ENCODE measurements around the gene SYAP1. TPM values are rescaled to one million over a fixed set of nuclear protein-coding genes. Genes with fewer than 3 reads are reported as not detected.
A peak's percentile ranks its signal among the peaks of the same experiment; 100 is the strongest.

Gene SYAP1
- 23.5 and 39.7 TPM in 2 replicates for total RNA-seq (ENCODE audit: low replicate concordance)

GRCh38 chrX:16719334-16720084 is at the start of gene SYAP1:
SYAP1 (plus strand) TSS chrX:16719612; CDS start chrX:16719725, 113 bp downstream.
- H3K4me2 ChIP-seq, result peak within 1 kb of the TSS; percentile 98
- peaks cover 27% of the 10 kb centered on the region for H3K4me1 Mint-ChIP-seq

GRCh38 chrX:16671005-16671404 is 48.4 kb upstream of the SYAP1 start:
- Histone ChIP-seq H3K79me2 (ENCODE audit: low read depth) (no peaks in the 10 kb centered on the region), H3K4me3 (no peak overlapping the region), H3F3A (ENCODE audit: low read depth) (peaks cover 15% of the 10 kb centered on the region), H4K20me1 (ENCODE audit: low read depth) (no peaks in the 10 kb centered on the region), H3K9ac (no peak overlapping the region), H2AFZ (replicated peaks) (no peak overlapping the region), H3K4me1 (no peaks in the 10 kb centered on the region), H3K27ac (no peak overlapping the region), H3K9me3 (ENCODE audit: low read depth) (no peaks in the 10 kb centered on the region), H3K4me2 (no peak overlapping the region), H3K36me3 (peaks cover 14% of the 10 kb centered on the region), H3K27me3 (no peaks in the 10 kb centered on the region)
- Mint-ChIP-seq H3K27ac (no peak overlapping the region), H3K27me3 (ENCODE audit: insufficient read depth, low read depth) (peaks cover 2% of the 10 kb centered on the region), H3K4me3 (no peak overlapping the region), H3K4me1 (peaks cover 11% of the 10 kb centered on the region), H3K36me3 (peaks cover 24% of the 10 kb centered on the region), H3K9me3 (no peaks in the 10 kb centered on the region)
- TF ChIP-seq EZH2 (IDR thresholded peaks at IDR 0.05) (no peak), CTCF (IDR thresholded peaks at IDR 0.05) (peak; percentile 68)
- peak; percentile 57 for DNase-seq (ENCODE audit: low spot score)

More at GRCh38 chrX:16719334-16720084, at the start of gene SYAP1:
- Mint-ChIP-seq H3K27ac (peak within 1 kb of the TSS; percentile 99), H3K36me3 (peaks cover 9% of the 10 kb centered on the region), H3K27me3 (ENCODE audit: insufficient read depth, low read depth) (peaks cover 12% of the 10 kb centered on the region), H3K9me3 (no peaks in the 10 kb centered on the region), H3K4me3 (peak within 1 kb of the TSS; percentile 97)
- DNase-seq (ENCODE audit: low spot score), result peak; percentile 100
- Histone ChIP-seq H3K4me3 (peak within 1 kb of the TSS; percentile 86), H3K27me3 (no peaks in the 10 kb centered on the region), H3K4me1 (peaks cover 16% of the 10 kb centered on the region), H3K27ac (peak within 1 kb of the TSS; percentile 98), H3K9ac (peak within 1 kb of the TSS; percentile 94), H3K79me2 (ENCODE audit: low read depth) (peaks cover 50% of the 10 kb centered on the region), H4K20me1 (ENCODE audit: low read depth) (peaks cover 30% of the 10 kb centered on the region), H2AFZ (replicated peaks) (peak within 1 kb of the TSS; percentile 72), H3F3A (ENCODE audit: low read depth) (peaks cover 17% of the 10 kb centered on the region), H3K9me3 (ENCODE audit: low read depth) (no peaks in the 10 kb centered on the region), H3K36me3 (no peaks in the 10 kb centered on the region)
- TF ChIP-seq EZH2phosphoT487 (IDR thresholded peaks at IDR 0.05) (no peak), CTCF (IDR thresholded peaks at IDR 0.05) (peak; percentile 8), EZH2 (IDR thresholded peaks at IDR 0.05) (no peak)

GRCh38 chrX:16678689-16679088 is 40.7 kb upstream of the SYAP1 start:
- Histone ChIP-seq H3K36me3 (peaks cover 34% of the 10 kb centered on the region), H3K9me3 (ENCODE audit: low read depth) (no peaks in the 10 kb centered on the region), H3K4me3 (no peak overlapping the region)

More at GRCh38 chrX:16678689-16679088, 40.7 kb upstream of the SYAP1 start:
- no peaks in the 10 kb centered on the region for H3F3A ChIP-seq (ENCODE audit: low read depth)
- no peak overlapping the region for H3K4me2 ChIP-seq
- H3K4me1 ChIP-seq, result no peaks in the 10 kb centered on the region
- no peak overlapping the region for H2AFZ ChIP-seq (replicated peaks)
- no peaks in the 10 kb centered on the region for H3K79me2 ChIP-seq (ENCODE audit: low read depth)
- H3K27me3 ChIP-seq, result no peaks in the 10 kb centered on the region
- Mint-ChIP-seq H3K4me1 (no peaks in the 10 kb centered on the region), H3K36me3 (peaks cover 32% of the 10 kb centered on the region), H3K4me3 (no peak overlapping the region), H3K9me3 (no peaks in the 10 kb centered on the region), H3K27me3 (ENCODE audit: insufficient read depth, low read depth) (no peaks in the 10 kb centered on the region), H3K27ac (no peak overlapping the region)
- H3K27ac ChIP-seq, result no peak overlapping the region
- TF ChIP-seq EZH2phosphoT487 (IDR thresholded peaks at IDR 0.05) (no peak), EZH2 (IDR thresholded peaks at IDR 0.05) (no peak), CTCF (IDR thresholded peaks at IDR 0.05) (no peak)
- H4K20me1 ChIP-seq (ENCODE audit: low read depth), result no peaks in the 10 kb centered on the region
- no peak overlapping the region for H3K9ac ChIP-seq
- no peak for DNase-seq (ENCODE audit: low spot score)

Data from neural progenitor cell (in vitro differentiated cells).